HL-60 (cell line): Measurements from ENCODE around the gene PIR.

ENCODE experiments used
- CTCF ChIP-seq: IDR thresholded peaks from one replicate; pipeline ENCODE4 v1.5.1; 2011; ENCODE audit warnings: low read length, control low read depth, inconsistent platforms; ENCODE audit not compliant: insufficient read depth
- GABPA ChIP-seq: IDR thresholded peaks from 2 replicates; pipeline ENCODE4 v1.6.1; 2012; ENCODE audit warnings: low read depth
- POLR2AphosphoS5 ChIP-seq: IDR thresholded peaks from 2 replicates; pipeline ENCODE4 v1.6.1; 2012; ENCODE audit warnings: low read depth
- REST ChIP-seq: IDR thresholded peaks from 2 replicates; pipeline ENCODE4 v1.6.1; 2012; ENCODE audit warnings: low read depth; ENCODE audit not compliant: insufficient replicate concordance
- SPI1 ChIP-seq: IDR thresholded peaks from 2 replicates; pipeline ENCODE4 v1.6.1; 2012; ENCODE audit warnings: low read depth, mild to moderate bottlenecking, borderline replicate concordance

DNA sequence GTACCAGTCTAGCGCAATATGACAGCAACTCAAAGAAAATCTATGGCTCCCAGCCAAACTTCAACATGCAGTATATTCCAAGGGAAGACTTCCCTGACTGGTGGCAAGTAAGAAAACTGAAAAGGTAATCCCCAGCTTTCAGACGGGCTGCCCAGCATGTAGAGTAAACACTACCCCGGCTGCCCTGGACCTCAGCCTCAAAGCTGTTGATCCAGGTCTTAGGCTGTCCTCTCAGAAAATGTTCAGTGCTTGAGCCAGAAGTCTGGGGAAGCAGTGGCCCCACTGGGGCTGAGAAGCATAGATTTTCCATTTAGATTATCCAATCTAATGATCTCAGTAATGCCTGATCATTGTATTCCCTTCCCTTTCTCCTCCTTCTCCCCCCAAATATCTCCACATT lies 29.3 kb upstream of the PIR start:
- no peak for TF ChIP-seq CTCF
- no peak for TF ChIP-seq POLR2AphosphoS5
- no peak for TF ChIP-seq REST
- no peak for TF ChIP-seq GABPA
- TF ChIP-seq SPI1, result no peak
